Loucy (cell line): ENCODE data around the gene CHRNB4.

Experiments used
- H2AFZ ChIP-seq: fragments of 200-600 bp; sonication (generic); 2 replicates; pipeline ENCODE4 v1.6.0; 2016; ENCODE audit warnings: antibody characterized with exemption, mild to moderate bottlenecking, low read length, moderate library complexity
- H3F3A ChIP-seq: fragments of 200-600 bp; 2 replicates; pipeline ENCODE4 v1.6.0; 2016; ENCODE audit warnings: antibody characterized with exemption, low read depth, mild to moderate bottlenecking
- H3K27me3 ChIP-seq: fragments of 200-600 bp; sonication (generic); 2 replicates; pipeline ENCODE4 v1.6.1; 2014; ENCODE audit warnings: low read length, mild to moderate bottlenecking; ENCODE audit not compliant: insufficient read depth, poor library complexity, severe bottlenecking
- H3K36me3 ChIP-seq: fragments of 200-600 bp; sonication (generic); 2 replicates; pipeline ENCODE4 v1.6.1; 2016; ENCODE audit warnings: low read length; ENCODE audit not compliant: insufficient read depth
- H3K4me1 ChIP-seq: fragments of 200-600 bp; sonication (generic); 2 replicates; pipeline ENCODE4 v1.5.1; 2014; ENCODE audit warnings: low read length, mild to moderate bottlenecking; ENCODE audit not compliant: insufficient read depth, poor library complexity, severe bottlenecking
- H3K4me2 ChIP-seq: fragments of 200-600 bp; sonication (generic); 2 replicates; pipeline ENCODE4 v1.6.0; 2014; ENCODE audit warnings: antibody characterized with exemption, low read length, low read depth, mild to moderate bottlenecking; ENCODE audit not compliant: poor library complexity, severe bottlenecking
- H3K4me3 ChIP-seq: fragments of 200-600 bp; sonication (generic); 2 replicates; pipeline ENCODE4 v1.5.1; 2014; ENCODE audit warnings: low read length, mild to moderate bottlenecking, mixed read lengths; ENCODE audit not compliant: poor library complexity, severe bottlenecking
- H3K79me2 ChIP-seq: fragments of 200-600 bp; sonication (generic); 2 replicates; pipeline ENCODE4 v1.6.1; 2014; ENCODE audit warnings: low read length; ENCODE audit not compliant: insufficient read depth
- H3K9ac ChIP-seq: fragments of 200-600 bp; sonication (generic); 2 replicates; pipeline ENCODE4 v1.6.0; 2014; ENCODE audit warnings: mild to moderate bottlenecking, low read depth, low read length, moderate library complexity; ENCODE audit not compliant: poor library complexity, severe bottlenecking
- H3K9me2 ChIP-seq: fragments of 200-600 bp; sonication (generic); replicated peaks from 2 replicates; pipeline ENCODE4 v1.6.1; 2016; ENCODE audit warnings: low read depth, low read length, mixed read lengths
- H3K9me3 ChIP-seq: fragments of 200-600 bp; sonication (generic); 2 replicates; pipeline ENCODE4 v1.6.1; 2014; ENCODE audit warnings: mild to moderate bottlenecking, antibody characterized with exemption, low read length, low read depth; ENCODE audit not compliant: insufficient read depth
- H4K20me1 ChIP-seq: fragments of 200-600 bp; sonication (generic); 2 replicates; pipeline ENCODE4 v1.6.0; 2014; ENCODE audit warnings: antibody characterized with exemption, low read length, mild to moderate bottlenecking; ENCODE audit not compliant: insufficient read depth, poor library complexity, severe bottlenecking
- EZH2phosphoT487 ChIP-seq: fragments of 200-600 bp; IDR thresholded peaks from 2 replicates; pipeline ENCODE4 v1.6.1; 2018; ENCODE audit warnings: antibody characterized with exemption, mild to moderate bottlenecking, moderate library complexity, borderline replicate concordance
- TF ChIP-seq, protein P1 (sequence below): fragments of 200-600 bp; sonication (generic); conservative IDR thresholded peaks from 2 replicates; pipeline ENCODE4 v1.5.1; 2014; ENCODE audit warnings: mild to moderate bottlenecking, antibody characterized with exemption, low read length

Gene CHRNB4

DNA sequence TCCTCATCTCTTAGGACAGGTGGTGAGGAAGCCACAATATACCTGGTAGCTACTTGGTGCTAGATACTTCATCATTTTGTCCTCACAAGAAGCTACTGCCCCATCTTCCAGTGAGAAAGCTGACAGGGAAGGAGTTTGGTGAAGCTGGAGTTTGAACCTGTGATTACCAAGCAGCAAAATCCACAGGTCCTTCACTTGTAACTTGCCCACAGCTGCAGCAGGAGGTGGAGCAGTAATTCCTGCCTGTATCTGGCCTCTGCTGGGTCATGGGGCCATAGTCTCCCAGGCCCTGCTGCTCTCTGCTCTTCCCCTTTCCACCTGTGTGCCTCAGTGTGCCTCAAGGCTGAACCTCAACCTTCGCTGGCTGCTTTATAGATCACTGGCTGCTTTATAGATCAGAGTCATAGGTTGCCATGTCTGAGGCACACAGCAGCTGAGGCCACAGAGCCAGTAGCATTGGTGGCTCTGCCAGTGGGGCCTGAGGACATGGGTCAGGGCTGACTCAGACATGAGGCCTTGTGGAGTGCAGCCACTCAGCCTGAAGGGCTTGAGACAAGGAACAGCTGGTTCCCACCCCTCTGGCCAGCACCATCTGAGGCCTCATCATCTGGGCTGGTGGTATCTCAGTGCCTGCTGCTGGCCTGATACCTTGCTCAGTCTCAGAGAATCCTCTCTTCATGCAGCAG is 11.1 kb upstream of the CHRNB4 start:
- H3K79me2 ChIP-seq, result no peaks in the 10 kb centered on the region
- H2AFZ ChIP-seq, result no peak overlapping the region
- no peaks in the 10 kb centered on the region for H3K4me1 ChIP-seq
- no peaks in the 10 kb centered on the region for H3K36me3 ChIP-seq
- H3K9me3 ChIP-seq, result no peaks in the 10 kb centered on the region
- H3K4me2 ChIP-seq, result no peak overlapping the region
- no peaks in the 10 kb centered on the region for H4K20me1 ChIP-seq
- no peak overlapping the region for H3K9ac ChIP-seq
- no peak overlapping the region for H3K4me3 ChIP-seq
- H3K9me2 ChIP-seq, result no peaks in the 10 kb centered on the region
- H3K27me3 ChIP-seq, result no peaks in the 10 kb centered on the region
- TF ChIP-seq, protein P1, sequence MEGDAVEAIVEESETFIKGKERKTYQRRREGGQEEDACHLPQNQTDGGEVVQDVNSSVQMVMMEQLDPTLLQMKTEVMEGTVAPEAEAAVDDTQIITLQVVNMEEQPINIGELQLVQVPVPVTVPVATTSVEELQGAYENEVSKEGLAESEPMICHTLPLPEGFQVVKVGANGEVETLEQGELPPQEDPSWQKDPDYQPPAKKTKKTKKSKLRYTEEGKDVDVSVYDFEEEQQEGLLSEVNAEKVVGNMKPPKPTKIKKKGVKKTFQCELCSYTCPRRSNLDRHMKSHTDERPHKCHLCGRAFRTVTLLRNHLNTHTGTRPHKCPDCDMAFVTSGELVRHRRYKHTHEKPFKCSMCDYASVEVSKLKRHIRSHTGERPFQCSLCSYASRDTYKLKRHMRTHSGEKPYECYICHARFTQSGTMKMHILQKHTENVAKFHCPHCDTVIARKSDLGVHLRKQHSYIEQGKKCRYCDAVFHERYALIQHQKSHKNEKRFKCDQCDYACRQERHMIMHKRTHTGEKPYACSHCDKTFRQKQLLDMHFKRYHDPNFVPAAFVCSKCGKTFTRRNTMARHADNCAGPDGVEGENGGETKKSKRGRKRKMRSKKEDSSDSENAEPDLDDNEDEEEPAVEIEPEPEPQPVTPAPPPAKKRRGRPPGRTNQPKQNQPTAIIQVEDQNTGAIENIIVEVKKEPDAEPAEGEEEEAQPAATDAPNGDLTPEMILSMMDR, result no peak
- TF ChIP-seq EZH2phosphoT487, result no peak
- no peaks in the 10 kb centered on the region for H3F3A ChIP-seq

DNA sequence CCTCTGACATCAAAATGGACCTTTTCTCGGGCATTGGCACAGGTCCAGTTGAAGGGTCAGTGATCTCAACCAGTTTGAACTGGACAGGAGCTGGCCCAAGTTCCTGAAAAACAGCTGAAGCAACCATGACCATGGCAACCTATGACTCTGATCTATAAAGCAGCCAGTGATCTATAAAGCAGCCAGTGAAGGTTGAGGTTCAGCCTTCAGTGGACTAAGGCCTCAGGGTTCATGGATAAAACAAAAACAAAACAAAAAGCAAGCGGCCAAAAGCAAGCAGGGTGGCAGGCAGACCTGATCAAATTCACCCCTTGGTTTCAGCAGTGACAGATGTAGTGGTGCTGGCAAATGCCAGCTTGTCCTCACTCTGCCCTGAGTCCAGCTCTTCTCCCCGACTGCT is 10.0 kb upstream of the CHRNB4 start:
- Histone ChIP-seq H4K20me1 (no peaks in the 10 kb centered on the region), H2AFZ (no peak overlapping the region), H3K4me1 (no peaks in the 10 kb centered on the region), H3K79me2 (no peaks in the 10 kb centered on the region), H3K9ac (no peak overlapping the region), H3K36me3 (no peaks in the 10 kb centered on the region), H3K4me3 (no peak overlapping the region), H3K9me2 (no peaks in the 10 kb centered on the region), H3K27me3 (no peaks in the 10 kb centered on the region), H3K9me3 (no peaks in the 10 kb centered on the region), H3K4me2 (no peak overlapping the region), H3F3A (no peaks in the 10 kb centered on the region)
- no peak for TF ChIP-seq EZH2phosphoT487
- TF ChIP-seq, protein P1, result no peak

DNA sequence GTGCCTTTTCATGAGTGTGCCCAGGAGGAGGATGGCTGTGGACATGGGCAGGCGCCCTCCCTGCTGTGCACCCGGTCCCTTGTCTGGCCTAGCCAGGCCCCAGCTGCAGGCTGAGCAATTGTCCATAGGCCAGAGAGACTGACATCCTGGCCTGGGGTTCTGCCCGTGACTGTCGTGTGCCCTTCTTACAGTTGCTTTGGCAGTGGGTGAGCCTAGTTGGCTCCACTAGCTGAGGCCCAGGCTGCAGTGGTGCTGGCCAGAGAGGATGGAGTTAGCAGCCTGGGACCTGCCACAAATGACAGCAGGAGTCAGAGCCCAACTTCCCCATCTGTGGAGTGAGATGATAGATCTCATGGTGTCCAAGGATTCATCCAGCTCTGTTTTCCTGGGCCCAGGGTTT is 9.0 kb upstream of the CHRNB4 start:
- Histone ChIP-seq H2AFZ (no peak overlapping the region), H3K4me3 (no peak overlapping the region)

More for the DNA sequence above, 9.0 kb upstream of the CHRNB4 start:
- H3K9ac ChIP-seq, result no peak overlapping the region
- no peaks in the 10 kb centered on the region for H3K79me2 ChIP-seq
- no peaks in the 10 kb centered on the region for H3K36me3 ChIP-seq
- no peaks in the 10 kb centered on the region for H3F3A ChIP-seq
- no peaks in the 10 kb centered on the region for H3K9me2 ChIP-seq
- TF ChIP-seq EZH2phosphoT487, result no peak
- TF ChIP-seq, protein P1, result no peak
- H3K9me3 ChIP-seq, result no peaks in the 10 kb centered on the region
- no peaks in the 10 kb centered on the region for H3K27me3 ChIP-seq
- H3K4me1 ChIP-seq, result no peaks in the 10 kb centered on the region
- H4K20me1 ChIP-seq, result no peaks in the 10 kb centered on the region
- no peak overlapping the region for H3K4me2 ChIP-seq
